GM12801 (cell line): ENCODE data around the gene POP4.

ENCODE experiments used
- CTCF ChIP-seq: IDR thresholded peaks from one replicate; pipeline ENCODE4 v1.5.1; 2011; ENCODE audit warnings: control low read depth; ENCODE audit not compliant: insufficient read length; ENCODE audit errors: extremely low read depth

The POP4 gene

GRCh38 chr19:29641597-29641996 is 35.5 kb downstream of the POP4 start:
- TF ChIP-seq CTCF: no peak

GRCh38 chr19:29643361-29643935 is 37.4 kb downstream of the POP4 start:
- no peak for TF ChIP-seq CTCF

- no peak for TF ChIP-seq CTCF
These were observed 38.1 kb downstream of the POP4 start for GRCh38 chr19:29644210-29644609.

GRCh38 chr19:29645491-29645867 is 39.4 kb downstream of the POP4 start:
- TF ChIP-seq CTCF: no peak

GRCh38 chr19:29645911-29646310 is 39.8 kb downstream of the POP4 start:
- TF ChIP-seq CTCF: no peak

GRCh38 chr19:29650772-29651387 is 44.8 kb downstream of the POP4 start:
- TF ChIP-seq CTCF: no peak

GRCh38 chr19:29651622-29652394 is 45.7 kb downstream of the POP4 start:
- TF ChIP-seq CTCF: no peak
